NCI-H2029 (cell line): Measurements from ENCODE around the gene GAGE2A.
"Not testable (repeated sequence)": the region's sequence is repeated elsewhere in the genome, so short reads cannot be mapped to it uniquely, and the experiment has no call there.

ENCODE experiments used
- DNase-seq: peaks from one replicate; lab custom pipeline; 2025; lab: John Stamatoyannopoulos, UW

Gene GAGE2A, protein sequence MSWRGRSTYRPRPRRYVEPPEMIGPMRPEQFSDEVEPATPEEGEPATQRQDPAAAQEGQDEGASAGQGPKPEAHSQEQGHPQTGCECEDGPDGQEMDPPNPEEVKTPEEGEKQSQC

DNA sequence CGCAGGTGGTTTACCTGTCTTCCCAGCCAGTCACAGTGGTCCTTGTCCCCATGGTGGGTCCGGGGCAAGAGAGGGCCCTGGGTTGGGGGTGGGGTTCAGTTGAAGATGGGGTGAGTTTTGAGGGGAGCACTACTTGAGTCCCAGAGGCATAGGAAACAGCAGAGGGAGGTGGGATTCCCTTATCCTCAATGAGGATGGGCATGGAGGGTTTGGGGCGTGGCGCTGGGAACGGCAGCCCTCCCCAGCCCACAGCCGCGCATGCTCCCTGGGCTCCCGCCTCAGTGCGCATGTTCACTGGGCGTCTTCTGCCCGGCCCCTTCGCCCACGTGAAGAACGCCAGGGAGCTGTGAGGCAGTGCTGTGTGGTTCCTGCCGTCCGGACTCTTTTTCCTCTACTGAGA, at the start of gene GAGE2A:
TSS of gene GAGE2A (plus strand) at position 301 of the 400 bp plus-strand sequence. CDS start 1,155 bp downstream, outside the sequence.
- DNase-seq: not testable (repeated sequence)

DNA sequence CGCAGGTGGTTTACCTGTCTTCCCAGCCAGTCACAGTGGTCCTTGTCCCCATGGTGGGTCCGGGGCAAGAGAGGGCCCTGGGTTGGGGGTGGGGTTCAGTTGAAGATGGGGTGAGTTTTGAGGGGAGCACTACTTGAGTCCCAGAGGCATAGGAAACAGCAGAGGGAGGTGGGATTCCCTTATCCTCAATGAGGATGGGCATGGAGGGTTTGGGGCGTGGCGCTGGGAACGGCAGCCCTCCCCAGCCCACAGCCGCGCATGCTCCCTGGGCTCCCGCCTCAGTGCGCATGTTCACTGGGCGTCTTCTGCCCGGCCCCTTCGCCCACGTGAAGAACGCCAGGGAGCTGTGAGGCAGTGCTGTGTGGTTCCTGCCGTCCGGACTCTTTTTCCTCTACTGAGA, 47.9 kb upstream of the GAGE2A start, which contains the start of gene GAGE12D:
TSS of gene GAGE12D (plus strand) at position 301 of the 400 bp plus-strand sequence. CDS start 1,155 bp downstream, outside the sequence.
- DNase-seq: not testable (repeated sequence)

DNA sequence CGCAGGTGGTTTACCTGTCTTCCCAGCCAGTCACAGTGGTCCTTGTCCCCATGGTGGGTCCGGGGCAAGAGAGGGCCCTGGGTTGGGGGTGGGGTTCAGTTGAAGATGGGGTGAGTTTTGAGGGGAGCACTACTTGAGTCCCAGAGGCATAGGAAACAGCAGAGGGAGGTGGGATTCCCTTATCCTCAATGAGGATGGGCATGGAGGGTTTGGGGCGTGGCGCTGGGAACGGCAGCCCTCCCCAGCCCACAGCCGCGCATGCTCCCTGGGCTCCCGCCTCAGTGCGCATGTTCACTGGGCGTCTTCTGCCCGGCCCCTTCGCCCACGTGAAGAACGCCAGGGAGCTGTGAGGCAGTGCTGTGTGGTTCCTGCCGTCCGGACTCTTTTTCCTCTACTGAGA, 38.3 kb upstream of the GAGE2A start, which contains the start of gene GAGE12E:
TSS of gene GAGE12E (plus strand) at position 301 of the 400 bp plus-strand sequence. CDS start 1,155 bp downstream, outside the sequence.
- DNase-seq: not testable (repeated sequence)

DNA sequence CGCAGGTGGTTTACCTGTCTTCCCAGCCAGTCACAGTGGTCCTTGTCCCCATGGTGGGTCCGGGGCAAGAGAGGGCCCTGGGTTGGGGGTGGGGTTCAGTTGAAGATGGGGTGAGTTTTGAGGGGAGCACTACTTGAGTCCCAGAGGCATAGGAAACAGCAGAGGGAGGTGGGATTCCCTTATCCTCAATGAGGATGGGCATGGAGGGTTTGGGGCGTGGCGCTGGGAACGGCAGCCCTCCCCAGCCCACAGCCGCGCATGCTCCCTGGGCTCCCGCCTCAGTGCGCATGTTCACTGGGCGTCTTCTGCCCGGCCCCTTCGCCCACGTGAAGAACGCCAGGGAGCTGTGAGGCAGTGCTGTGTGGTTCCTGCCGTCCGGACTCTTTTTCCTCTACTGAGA, 28.8 kb upstream of the GAGE2A start, which contains the start of gene GAGE12F:
TSS of gene GAGE12F (plus strand) at position 301 of the 400 bp plus-strand sequence. CDS start 1,155 bp downstream, outside the sequence.
- not testable (repeated sequence) for DNase-seq

DNA sequence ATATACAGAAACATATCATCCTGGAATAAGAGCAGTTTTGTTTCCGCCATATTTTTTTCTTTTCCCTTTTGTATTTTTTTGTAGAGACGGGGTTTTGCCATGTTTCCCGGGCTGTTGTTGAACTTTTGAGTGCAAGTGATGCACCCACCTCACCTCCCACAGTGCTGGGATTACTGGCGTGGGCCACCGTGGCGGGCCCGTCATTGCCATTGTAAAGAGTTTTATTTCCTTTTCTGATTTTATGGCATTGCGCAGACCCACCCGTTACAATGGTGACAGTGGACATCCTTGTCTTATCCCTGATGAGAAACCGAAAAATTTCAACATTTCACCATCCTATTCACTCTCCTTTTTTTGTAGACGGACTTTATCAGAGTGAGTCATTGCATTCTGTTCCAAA, 20.6 kb upstream of the GAGE2A start:
- DNase-seq: not testable (repeated sequence)

DNA sequence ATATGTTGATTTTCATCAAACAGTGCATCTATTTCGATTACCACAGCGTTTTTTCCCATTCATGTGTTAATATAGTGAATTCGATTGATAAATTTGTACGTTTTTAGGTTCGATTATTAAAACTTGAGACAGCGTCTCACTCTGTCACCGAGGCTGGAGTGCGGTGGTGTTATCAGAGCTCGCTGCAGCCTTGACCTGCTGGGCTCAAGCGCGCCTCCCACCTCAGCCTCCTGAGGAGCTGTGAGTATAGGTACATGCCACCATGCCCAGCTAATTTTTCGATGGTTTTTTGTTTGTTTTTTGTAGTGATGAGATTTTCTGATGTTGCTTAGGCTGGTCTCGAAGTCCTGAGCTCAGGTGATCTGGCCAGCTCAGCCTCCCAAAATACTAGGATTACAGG, 20.1 kb upstream of the GAGE2A start:
- DNase-seq: not testable (repeated sequence)

DNA sequence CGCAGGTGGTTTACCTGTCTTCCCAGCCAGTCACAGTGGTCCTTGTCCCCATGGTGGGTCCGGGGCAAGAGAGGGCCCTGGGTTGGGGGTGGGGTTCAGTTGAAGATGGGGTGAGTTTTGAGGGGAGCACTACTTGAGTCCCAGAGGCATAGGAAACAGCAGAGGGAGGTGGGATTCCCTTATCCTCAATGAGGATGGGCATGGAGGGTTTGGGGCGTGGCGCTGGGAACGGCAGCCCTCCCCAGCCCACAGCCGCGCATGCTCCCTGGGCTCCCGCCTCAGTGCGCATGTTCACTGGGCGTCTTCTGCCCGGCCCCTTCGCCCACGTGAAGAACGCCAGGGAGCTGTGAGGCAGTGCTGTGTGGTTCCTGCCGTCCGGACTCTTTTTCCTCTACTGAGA, 19.2 kb upstream of the GAGE2A start, which contains the start of gene GAGE12G:
TSS of gene GAGE12G (plus strand) at position 301 of the 400 bp plus-strand sequence. CDS start 1,155 bp downstream, outside the sequence.
- DNase-seq: not testable (repeated sequence)

DNA sequence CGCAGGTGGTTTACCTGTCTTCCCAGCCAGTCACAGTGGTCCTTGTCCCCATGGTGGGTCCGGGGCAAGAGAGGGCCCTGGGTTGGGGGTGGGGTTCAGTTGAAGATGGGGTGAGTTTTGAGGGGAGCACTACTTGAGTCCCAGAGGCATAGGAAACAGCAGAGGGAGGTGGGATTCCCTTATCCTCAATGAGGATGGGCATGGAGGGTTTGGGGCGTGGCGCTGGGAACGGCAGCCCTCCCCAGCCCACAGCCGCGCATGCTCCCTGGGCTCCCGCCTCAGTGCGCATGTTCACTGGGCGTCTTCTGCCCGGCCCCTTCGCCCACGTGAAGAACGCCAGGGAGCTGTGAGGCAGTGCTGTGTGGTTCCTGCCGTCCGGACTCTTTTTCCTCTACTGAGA, 9.6 kb upstream of the GAGE2A start, which contains the start of gene GAGE12H:
TSS of gene GAGE12H (plus strand) at position 301 of the 400 bp plus-strand sequence. CDS start 1,155 bp downstream, outside the sequence.
- DNase-seq: not testable (repeated sequence)

DNA sequence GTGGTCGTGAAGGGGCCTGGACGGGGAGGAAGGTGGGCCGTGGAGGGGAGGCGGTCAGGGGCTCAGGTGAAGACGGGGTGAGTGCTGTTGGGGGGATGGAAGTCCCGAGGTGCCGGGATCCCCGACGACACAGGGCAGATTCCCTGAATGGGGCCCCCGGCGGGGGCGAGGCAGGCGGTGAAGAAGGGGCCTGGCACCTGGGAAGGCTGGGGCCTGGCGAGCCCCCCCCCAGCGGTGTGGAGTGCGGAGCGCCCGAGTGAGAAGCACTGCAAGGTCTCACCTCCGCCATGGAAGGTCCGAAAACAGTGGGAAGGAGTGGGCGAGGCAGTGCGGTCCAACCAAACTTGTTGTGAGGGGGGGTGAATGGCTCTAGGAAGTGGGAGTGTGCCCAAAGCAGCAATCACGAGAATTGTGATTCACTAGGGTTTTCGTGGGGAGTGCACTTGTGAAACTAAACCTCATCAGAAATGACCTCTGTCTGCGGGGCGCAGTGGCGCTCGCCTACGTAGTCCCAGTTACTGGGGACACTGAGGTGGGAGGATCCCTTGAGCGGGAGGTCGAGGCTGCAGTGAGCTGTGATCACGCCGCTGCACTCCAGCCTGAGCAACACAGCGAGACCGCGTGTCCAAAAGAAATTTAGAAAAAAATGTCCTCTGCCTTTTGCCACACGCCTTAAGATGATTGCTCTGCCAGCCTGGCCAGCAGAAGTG, 628 bp downstream of the GAGE2A start:
- not testable (repeated sequence) for DNase-seq

DNA sequence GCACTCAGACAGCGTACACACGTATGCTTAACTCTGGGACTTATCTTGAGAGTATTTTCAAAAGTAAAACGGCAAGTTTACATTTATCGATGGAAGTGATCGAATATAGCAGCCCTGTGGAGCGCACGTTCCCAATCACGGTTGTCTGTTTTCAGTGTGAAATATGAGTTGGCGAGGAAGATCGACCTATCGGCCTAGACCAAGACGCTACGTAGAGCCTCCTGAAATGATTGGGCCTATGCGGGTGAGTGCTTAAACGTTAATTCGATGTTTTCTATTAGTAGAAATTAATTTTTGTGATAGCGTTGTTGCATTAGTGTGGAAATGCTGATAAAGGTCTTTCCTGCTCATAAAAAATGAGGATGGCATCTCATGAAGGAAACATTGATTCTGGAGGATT, 1.2 kb downstream of the GAGE2A start:
- DNase-seq: not testable (repeated sequence)

DNA sequence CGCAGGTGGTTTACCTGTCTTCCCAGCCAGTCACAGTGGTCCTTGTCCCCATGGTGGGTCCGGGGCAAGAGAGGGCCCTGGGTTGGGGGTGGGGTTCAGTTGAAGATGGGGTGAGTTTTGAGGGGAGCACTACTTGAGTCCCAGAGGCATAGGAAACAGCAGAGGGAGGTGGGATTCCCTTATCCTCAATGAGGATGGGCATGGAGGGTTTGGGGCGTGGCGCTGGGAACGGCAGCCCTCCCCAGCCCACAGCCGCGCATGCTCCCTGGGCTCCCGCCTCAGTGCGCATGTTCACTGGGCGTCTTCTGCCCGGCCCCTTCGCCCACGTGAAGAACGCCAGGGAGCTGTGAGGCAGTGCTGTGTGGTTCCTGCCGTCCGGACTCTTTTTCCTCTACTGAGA, 9.4 kb downstream of the GAGE2A start, which contains the start of gene GAGE1:
TSS of gene GAGE1 (plus strand) at position 301 of the 400 bp plus-strand sequence. CDS start 1,155 bp downstream, outside the sequence.
- not testable (repeated sequence) for DNase-seq

DNA sequence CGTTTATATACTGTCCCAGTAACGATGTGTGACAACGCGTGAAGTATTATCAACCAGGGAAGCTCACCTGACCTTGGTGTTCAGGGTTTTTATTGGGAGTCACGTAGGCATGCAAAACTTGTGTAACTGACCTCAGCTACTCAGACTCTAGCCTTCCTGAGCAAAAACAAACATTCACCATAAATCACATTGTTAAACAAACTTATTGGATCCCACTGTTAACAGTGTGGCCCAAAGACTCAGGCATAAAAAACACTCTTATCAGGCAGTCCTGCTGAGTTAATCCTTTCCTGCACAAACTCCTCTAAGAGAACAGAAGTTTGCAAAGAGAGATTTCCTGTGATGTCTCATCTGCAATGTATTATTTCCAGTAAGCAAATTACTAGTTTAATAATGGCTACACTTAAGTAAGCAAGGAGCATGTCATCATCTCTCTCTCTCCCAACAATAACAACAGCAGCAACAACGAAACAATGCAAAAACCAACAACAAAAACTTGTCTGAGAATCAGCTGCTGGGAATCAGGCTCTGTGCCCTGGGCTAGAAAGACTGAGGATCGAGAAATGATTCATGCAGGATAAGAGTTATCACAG, 21.5 kb downstream of the GAGE2A start:
- no peak for DNase-seq

DNA sequence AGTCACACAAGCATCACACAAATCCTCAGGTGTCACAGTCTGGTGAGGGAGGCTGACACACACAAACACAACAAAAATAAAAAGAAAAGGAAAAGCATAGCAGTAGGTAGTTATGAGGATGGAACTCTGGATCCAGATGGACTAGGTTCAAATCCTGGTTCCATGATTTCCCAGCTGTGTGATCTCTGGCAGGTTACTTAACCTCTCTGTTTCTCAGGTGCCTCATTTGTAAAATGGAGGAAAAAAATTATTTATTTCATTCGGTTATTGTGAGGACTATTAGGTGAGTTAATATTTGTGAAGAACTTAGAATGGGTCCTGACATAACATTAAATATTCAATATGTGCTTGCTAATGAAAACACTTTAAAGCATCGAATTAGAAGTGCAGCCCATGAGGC, 29.3 kb downstream of the GAGE2A start:
- DNase-seq: no peak

DNA sequence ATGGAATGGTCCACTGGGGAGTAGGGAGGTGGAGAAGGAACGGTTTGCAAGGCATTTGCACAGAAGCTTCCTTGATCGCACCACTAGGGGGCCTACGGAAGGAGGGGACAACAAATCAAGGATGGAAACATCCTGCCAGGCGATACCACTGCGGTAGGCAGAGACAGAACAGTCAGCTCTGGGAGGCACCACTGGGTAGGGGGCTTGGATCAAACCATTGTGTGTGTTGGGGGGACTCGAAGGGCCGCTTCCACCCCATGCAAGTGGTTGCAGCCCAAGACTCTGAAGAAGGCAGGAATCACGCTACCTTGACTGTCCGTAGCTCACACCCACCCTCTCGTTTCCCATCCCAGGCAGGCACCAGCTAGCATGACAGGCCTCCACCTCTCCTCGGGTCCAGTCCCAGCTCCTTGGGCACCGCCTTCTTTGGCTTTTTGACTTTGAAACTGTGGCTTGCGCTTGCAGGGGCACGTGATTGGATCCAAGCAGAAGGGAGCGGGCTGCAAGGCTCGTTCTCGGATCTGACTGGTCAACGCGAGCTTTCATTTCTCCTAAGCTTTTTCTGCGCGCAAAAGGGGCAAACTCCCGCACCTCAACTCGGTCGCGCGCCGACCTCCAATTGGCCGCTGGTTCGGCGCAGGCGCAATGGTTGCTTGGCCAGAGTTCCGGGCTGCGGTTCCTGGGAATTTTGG, 37.9 kb downstream of the GAGE2A start:
- no peak for DNase-seq

DNA sequence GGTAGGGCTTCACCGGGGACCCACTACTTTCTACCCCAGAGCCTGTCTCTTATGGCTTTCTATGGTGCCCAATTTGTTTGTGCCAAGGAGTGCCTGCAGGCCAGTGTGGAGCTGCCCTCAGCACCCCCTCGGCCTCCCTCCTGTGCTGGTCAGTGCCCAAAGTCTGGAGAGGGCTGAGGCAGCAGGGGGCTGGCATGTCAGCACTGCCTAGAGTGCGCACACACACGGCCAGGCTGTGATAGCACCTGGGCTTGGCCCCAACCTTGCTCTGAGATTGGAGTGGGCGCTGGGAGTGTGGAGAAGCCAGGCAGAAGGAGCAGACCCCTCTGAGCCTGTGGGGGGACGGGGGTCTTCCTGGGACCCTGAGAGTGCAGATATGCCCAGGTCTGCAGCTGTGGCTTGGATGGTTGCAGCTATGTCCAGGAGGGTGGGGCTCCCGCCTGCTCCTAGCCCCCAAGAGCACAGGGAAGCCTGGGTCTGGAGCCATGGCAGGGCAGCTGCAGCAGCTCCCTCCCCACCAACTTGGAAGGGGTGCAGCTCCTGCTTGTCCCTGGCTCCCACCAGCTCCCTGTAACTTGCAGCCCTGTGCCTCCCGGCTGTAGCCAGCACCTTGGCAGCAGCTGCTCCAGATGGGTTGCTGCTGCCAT, 55.8 kb downstream of the GAGE2A start:
- DNase-seq: no peak
